Lower lobe of right lung (tissue), 2 donors: ENCODE data around the gene VLDLR. TPM values are rescaled to one million over a fixed set of nuclear protein-coding genes. Genes with fewer than 3 reads are reported as not detected.
A peak's percentile ranks its signal among the peaks of the same experiment; 100 is the strongest.

ENCODE experiments used
- ATAC-seq, 2 donors: fragments of 200-7000 bp; cut with Tn5 transposase; one replicate each; pipeline ENCODE4 v1.9.1; 2020 to 2022; ENCODE audit warnings: mild to moderate bottlenecking in 2 of 2, moderate library complexity in 2 of 2
- DNase-seq: peaks from one replicate; pipeline ENCODE4 v3.0.0-alpha.2; 2020
- H3K27ac ChIP-seq: fragments of 200-600 bp; one replicate; pipeline ENCODE4 v1.8.0; 2022
- H3K27me3 ChIP-seq: fragments of 200-600 bp; one replicate; pipeline ENCODE4 v1.8.0; 2022; ENCODE audit warnings: low read depth
- H3K36me3 ChIP-seq: fragments of 200-600 bp; one replicate; pipeline ENCODE4 v1.8.0; 2022; ENCODE audit warnings: mild to moderate bottlenecking
- H3K4me1 ChIP-seq: fragments of 200-600 bp; one replicate; pipeline ENCODE4 v1.8.0; 2022
- H3K4me3 ChIP-seq: fragments of 200-600 bp; one replicate; pipeline ENCODE4 v1.8.0; 2022; ENCODE audit warnings: mild to moderate bottlenecking
- H3K9me3 ChIP-seq: fragments of 200-600 bp; one replicate; pipeline ENCODE4 v1.8.0; 2022
- intact Hi-C: fragments of 100-400 bp; cut with DNase I; formaldehyde crosslinking; loops from one replicate; pipeline ENCODE4 v1.11.0; 2022
- total RNA-seq: library from RNA; stranded (reverse); fragmentation: NEBNext Ultra II Directional; extraction: Animal tissue kit (Norgen Biotek cat#: 25700); gene quantifications from one replicate; pipeline ENCODE4 v1.2.1, GENCODE V29; 2021
- TF ChIP-seq, protein P1 (sequence below): fragments of 200-600 bp; IDR thresholded peaks from one replicate; pipeline ENCODE4 v1.8.0; 2022; ENCODE audit warnings: antibody characterized with exemption, mild to moderate bottlenecking
- donor health status: DM: no; HTN: yes; CAD: no; lungs with severe emphysema.

Gene VLDLR
- total RNA-seq, 1 donor from 2014 or later = 16.3 TPM

GRCh38 chr9:2602704-2603116 is 18.9 kb upstream of the VLDLR start:
- DNase-seq (no peak), ATAC-seq (no peak)
- no peak overlapping the region for H3K4me3 ChIP-seq
- TF ChIP-seq, protein P1, sequence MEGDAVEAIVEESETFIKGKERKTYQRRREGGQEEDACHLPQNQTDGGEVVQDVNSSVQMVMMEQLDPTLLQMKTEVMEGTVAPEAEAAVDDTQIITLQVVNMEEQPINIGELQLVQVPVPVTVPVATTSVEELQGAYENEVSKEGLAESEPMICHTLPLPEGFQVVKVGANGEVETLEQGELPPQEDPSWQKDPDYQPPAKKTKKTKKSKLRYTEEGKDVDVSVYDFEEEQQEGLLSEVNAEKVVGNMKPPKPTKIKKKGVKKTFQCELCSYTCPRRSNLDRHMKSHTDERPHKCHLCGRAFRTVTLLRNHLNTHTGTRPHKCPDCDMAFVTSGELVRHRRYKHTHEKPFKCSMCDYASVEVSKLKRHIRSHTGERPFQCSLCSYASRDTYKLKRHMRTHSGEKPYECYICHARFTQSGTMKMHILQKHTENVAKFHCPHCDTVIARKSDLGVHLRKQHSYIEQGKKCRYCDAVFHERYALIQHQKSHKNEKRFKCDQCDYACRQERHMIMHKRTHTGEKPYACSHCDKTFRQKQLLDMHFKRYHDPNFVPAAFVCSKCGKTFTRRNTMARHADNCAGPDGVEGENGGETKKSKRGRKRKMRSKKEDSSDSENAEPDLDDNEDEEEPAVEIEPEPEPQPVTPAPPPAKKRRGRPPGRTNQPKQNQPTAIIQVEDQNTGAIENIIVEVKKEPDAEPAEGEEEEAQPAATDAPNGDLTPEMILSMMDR = no peak
- intact Hi-C loops = no loop called here
- H3K27ac ChIP-seq = no peak overlapping the region
- H3K9me3 ChIP-seq = no peaks in the 10 kb centered on the region
- no peaks in the 10 kb centered on the region for H3K36me3 ChIP-seq
- no peaks in the 10 kb centered on the region for H3K4me1 ChIP-seq
- no peaks in the 10 kb centered on the region for H3K27me3 ChIP-seq

DNA sequence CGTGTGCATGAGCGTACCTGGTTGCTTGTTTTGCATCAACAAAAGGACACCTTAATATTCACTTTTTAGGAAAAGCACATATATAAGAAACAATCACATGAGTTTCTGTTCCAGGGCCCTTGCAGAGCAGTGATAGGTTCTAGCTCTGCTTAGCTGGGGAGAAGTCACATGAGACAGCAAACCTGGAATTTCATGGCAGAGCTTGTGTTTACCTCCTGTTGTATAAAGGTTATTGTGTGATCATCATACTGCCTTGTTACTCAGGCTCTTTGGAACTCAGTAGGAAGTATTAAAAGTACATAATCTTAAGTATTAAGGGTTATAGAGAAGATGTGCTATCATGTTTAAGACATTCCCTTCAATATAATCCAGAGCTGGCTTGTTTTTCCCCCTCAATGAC is 18.0 kb upstream of the VLDLR start:
- intact Hi-C loops = no loop called here
- TF ChIP-seq, protein P1 = no peak
- DNase-seq (no peak), ATAC-seq (no peak)
- H3K4me1 ChIP-seq = no peaks in the 10 kb centered on the region
- no peak overlapping the region for H3K4me3 ChIP-seq
- H3K27me3 ChIP-seq = no peaks in the 10 kb centered on the region
- H3K36me3 ChIP-seq = no peaks in the 10 kb centered on the region
- H3K27ac ChIP-seq = no peak overlapping the region
- H3K9me3 ChIP-seq = no peaks in the 10 kb centered on the region

DNA sequence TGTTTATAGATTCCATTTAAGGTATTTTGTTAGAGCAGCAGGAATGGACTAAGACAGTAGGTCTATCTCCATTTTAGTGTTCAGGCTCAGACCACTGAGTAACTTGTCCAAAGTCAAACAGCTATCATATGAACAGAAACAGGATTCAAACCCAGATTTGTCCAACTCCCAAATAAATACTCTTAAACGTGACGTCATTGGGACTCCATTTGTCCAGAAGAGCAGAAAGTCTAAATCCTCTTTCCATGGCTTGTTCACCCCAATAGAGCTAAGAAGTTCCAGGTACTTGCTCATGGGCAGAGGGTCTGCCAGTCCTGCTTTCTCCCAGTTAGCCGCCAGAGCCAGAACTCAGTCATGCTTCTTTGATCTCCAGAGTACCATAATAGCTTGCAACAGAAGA is 16.3 kb upstream of the VLDLR start:
- no peak overlapping the region for H3K27ac ChIP-seq
- no peaks in the 10 kb centered on the region for H3K4me1 ChIP-seq
- ATAC-seq (no peak), DNase-seq (no peak)
- no peak overlapping the region for H3K4me3 ChIP-seq
- H3K9me3 ChIP-seq = no peaks in the 10 kb centered on the region
- no peaks in the 10 kb centered on the region for H3K27me3 ChIP-seq
- intact Hi-C loops = no loop called here
- H3K36me3 ChIP-seq = no peaks in the 10 kb centered on the region
- TF ChIP-seq, protein P1 = no peak

- DNase-seq (no peak), ATAC-seq (no peak)
- intact Hi-C loops = no loop called here
- Histone ChIP-seq H3K27me3 (no peaks in the 10 kb centered on the region), H3K9me3 (no peaks in the 10 kb centered on the region), H3K4me1 (no peaks in the 10 kb centered on the region), H3K27ac (no peak overlapping the region), H3K4me3 (no peak overlapping the region), H3K36me3 (no peaks in the 10 kb centered on the region)
- TF ChIP-seq, protein P1 = no peak
Observed at GRCh38 chr9:2608276-2608675, 13.3 kb upstream of the VLDLR start.

DNA sequence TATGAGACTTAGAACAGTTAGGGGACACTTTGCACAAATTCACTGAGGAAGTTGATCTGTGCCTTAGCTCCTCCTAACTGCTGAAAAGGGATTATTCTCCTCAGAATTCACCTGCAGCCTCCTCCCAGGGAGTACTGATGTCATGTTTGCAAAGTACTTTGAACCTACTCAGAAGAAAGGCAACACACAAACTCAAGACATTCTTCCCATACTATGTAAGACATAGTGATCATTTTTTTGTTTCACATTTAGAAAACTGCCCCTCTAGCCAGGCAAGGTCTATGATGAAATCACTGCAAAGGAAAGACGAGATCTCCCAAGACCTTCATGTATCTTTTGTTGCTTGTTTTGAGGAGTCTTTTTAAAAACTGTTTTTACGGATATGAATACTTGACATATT is 10.6 kb upstream of the VLDLR start:
- Histone ChIP-seq H3K4me1 (no peaks in the 10 kb centered on the region), H3K4me3 (no peak overlapping the region), H3K36me3 (no peaks in the 10 kb centered on the region), H3K27me3 (no peaks in the 10 kb centered on the region), H3K27ac (no peak overlapping the region), H3K9me3 (no peaks in the 10 kb centered on the region)
- peak in 1 of 2 donors; percentile 62 for ATAC-seq
- no peak for DNase-seq
- intact Hi-C loops = no loop called here
- TF ChIP-seq, protein P1 = no peak

GRCh38 chr9:2611961-2612360 is 9.6 kb upstream of the VLDLR start:
- H3K36me3 ChIP-seq = no peaks in the 10 kb centered on the region
- DNase-seq = no peak
- no peaks in the 10 kb centered on the region for H3K4me1 ChIP-seq
- no peaks in the 10 kb centered on the region for H3K27me3 ChIP-seq
- no peak for ATAC-seq
- TF ChIP-seq, protein P1 = no peak
- H3K27ac ChIP-seq = no peak overlapping the region
- no peaks in the 10 kb centered on the region for H3K9me3 ChIP-seq
- intact Hi-C loops = no loop called here
- no peak overlapping the region for H3K4me3 ChIP-seq
